ENCODE data around the gene TPSD1.
"Not testable (repeated sequence)": the region's sequence is repeated elsewhere in the genome, so short reads cannot be mapped to it uniquely, and the experiment has no call there.

TPSD1 gene

GRCh38 chr16:1283996-1284616, 28.2 kb downstream of the TPSD1 start:
- DNase-seq: no peak

GRCh38 chr16:1285669-1286512, 30.0 kb downstream of the TPSD1 start:
- no peak for DNase-seq

GRCh38 chr16:1286513-1287094, 30.7 kb downstream of the TPSD1 start:
- no peak for DNase-seq

GRCh38 chr16:1287982-1288670, 32.3 kb downstream of the TPSD1 start:
- DNase-seq: no peak

- no peak for DNase-seq
Observed at GRCh38 chr16:1288813-1289476, 33.1 kb downstream of the TPSD1 start.

GRCh38 chr16:1289477-1289866, 33.6 kb downstream of the TPSD1 start:
- no peak for DNase-seq

- no peak for DNase-seq
Observed at GRCh38 chr16:1290063-1290501, 34.2 kb downstream of the TPSD1 start.

GRCh38 chr16:1290860-1291575, 35.1 kb downstream of the TPSD1 start:
- no peak for DNase-seq

GRCh38 chr16:1291576-1291974, 35.7 kb downstream of the TPSD1 start:
- DNase-seq: no peak

- DNase-seq: not testable (repeated sequence)
Observed at GRCh38 chr16:1292208-1292607, 36.3 kb downstream of the TPSD1 start.

GRCh38 chr16:1292808-1293207, 36.9 kb downstream of the TPSD1 start:
- DNase-seq: not testable (repeated sequence)

- no peak for DNase-seq
Observed at GRCh38 chr16:1293921-1294656, 38.2 kb downstream of the TPSD1 start.

- no peak for DNase-seq
Observed at GRCh38 chr16:1295465-1295864, 39.6 kb downstream of the TPSD1 start.

- not testable (repeated sequence) for DNase-seq
Observed at GRCh38 chr16:1296688-1297017, 40.8 kb downstream of the TPSD1 start.

- DNase-seq: no peak
Observed at GRCh38 chr16:1297018-1297696, 41.3 kb downstream of the TPSD1 start.

- DNase-seq: no peak
Observed at GRCh38 chr16:1298406-1298805, 42.5 kb downstream of the TPSD1 start.

- DNase-seq: no peak
Observed at GRCh38 chr16:1299012-1299867, 43.4 kb downstream of the TPSD1 start.

GRCh38 chr16:1299868-1300203, 44.0 kb downstream of the TPSD1 start:
- DNase-seq: no peak

GRCh38 chr16:1300664-1301476, 45.0 kb downstream of the TPSD1 start:
- no peak for DNase-seq
